Superior temporal gyrus (tissue), 1 donor: Measurements from ENCODE around the gene KPNA6.
"Not testable (repeated sequence)": the region's sequence is repeated elsewhere in the genome, so short reads cannot be mapped to it uniquely, and the experiment has no call there.

Experiments used
- DNase-seq: peaks from one replicate; pipeline ENCODE4 v3.0.0-alpha.2; 2016; ENCODE audit errors: extremely low spot score

The KPNA6 gene

GRCh38 chr1:32107742-32108661 lies at the start of gene KPNA6:
KPNA6 (plus strand) TSS chr1:32108056; CDS start chr1:32108131, 75 bp downstream.
- DNase-seq = peak; percentile 98

- no peak for DNase-seq
These were observed 46.9 kb upstream of the KPNA6 start for GRCh38 chr1:32060914-32061313.

DNA sequence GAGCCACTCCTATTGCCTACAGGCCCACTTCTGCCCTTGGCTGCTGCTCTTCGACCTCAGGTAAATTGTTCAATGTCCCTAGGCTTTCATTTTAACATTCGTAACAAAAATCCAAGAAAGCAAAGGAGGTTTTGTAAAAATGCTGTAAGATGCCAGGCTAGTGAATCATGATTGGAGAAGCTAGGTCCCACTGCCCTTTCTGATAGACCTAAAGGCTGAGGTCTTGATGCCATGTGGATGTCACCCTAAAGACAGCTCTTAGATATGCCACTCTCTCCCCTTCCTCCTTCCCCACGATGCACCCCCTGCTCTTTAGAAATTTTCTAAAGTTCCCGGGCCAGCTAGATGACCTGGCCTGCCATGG lies 45.0 kb upstream of the KPNA6 start:
- DNase-seq = no peak

DNA sequence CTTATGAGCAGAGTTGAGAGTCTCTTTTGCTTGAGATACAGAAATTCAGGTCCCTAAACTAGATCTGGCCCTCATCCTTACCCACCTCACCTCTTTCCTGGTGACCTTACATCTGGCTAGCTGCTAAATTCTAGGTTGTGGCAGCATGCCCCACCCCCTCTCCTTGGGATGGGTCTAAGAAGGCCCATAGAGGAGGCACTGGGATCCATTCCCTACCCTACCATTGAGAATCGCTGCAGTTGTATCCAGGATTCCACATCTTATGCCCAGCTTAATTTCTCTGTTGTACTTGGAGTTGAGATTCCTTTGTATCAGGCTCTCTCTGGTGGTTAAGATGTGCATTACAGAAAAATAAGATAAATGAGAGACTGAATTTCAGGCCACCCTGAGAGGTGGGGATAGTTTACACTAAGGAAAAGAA lies 44.6 kb upstream of the KPNA6 start:
- DNase-seq = peak; percentile 87

- not testable (repeated sequence) for DNase-seq
These were observed 42.0 kb upstream of the KPNA6 start for GRCh38 chr1:32065613-32066488.

GRCh38 chr1:32066489-32066873 lies 41.4 kb upstream of the KPNA6 start:
- peak; percentile 62 for DNase-seq

DNA sequence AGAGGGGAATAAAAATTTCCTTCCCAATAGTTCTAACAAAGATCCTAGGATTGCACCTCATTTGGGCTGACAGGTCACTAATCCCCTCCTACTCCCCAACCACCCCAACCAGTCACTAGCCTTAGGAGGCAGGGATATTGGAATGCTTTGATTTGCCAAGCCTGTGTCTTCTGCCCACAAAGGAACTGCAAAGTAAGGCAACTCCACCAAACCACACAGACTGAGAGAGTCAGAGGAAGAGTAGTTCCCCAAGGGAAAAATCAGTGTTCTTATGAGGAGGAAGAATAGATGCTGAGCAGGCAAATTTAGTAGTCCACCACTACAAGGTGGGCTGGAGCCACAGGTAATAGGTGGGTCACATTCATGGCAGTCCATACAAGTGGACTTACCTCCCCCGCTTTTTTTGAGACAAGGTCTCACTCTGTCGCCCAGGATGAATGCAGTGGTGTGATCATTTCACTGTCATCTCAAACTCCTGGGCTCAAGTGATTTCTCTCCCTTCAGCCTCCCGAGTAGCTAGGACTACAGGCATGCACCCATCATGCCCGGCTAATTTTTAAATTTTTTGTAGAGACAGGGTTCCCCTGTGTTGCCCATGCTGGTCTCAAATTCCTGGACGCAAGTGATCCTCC lies 38.8 kb upstream of the KPNA6 start:
- DNase-seq = no peak

GRCh38 chr1:32071758-32072621 lies 35.9 kb upstream of the KPNA6 start:
- no peak for DNase-seq

- peak; percentile 94 for DNase-seq
These were observed 35.1 kb upstream of the KPNA6 start, which contains the start of gene TMEM39B for GRCh38 chr1:32072622-32073298. TMEM39B (plus strand) TSS chr1:32072939; CDS start chr1:32073048, 109 bp downstream.

DNA sequence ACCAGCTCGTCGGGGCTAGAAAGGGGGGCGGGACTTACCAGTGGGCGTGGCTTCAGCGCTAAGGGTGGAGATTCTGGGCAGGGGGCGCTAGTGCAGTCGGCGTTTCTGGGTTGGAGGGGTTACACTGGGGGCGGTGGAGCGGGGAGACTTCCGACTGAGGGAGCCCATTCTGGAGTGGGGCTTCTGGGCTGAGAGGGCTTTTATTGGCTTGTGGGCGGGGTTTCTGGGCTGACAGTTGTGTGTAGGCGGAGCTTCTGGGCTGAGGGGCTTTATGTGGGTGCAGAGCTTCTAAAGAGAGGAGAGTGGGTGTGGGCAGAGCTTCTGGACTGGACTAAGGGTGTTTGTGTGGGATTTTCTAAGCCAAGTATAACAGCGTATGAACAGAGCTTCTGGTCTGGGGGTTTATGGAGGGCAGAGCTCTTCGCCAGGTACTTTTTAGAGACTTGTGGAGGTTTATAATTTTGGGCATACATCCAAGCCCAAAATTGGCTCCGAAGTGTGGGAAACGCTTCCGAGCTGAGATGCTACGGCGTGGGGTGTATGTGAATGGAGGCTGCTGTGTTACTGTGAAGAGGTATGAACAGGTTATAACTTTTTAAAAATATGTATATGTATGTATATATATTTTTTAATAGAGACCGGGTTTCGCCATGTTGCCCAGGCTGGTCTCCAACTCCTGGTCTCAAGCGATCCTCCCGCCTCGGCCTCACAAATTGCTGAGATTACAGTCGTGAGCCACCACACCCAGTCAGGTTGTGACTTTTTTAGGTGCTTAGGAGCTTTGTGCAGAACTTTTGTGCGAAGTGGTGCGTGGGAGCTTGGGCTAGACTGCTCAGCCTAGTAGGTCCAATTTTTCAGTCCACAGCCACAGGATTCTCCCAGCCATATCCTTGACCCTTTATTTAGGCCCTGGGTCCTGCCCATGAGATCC lies 34.3 kb upstream of the KPNA6 start:
- DNase-seq = peak; percentile 46

DNA sequence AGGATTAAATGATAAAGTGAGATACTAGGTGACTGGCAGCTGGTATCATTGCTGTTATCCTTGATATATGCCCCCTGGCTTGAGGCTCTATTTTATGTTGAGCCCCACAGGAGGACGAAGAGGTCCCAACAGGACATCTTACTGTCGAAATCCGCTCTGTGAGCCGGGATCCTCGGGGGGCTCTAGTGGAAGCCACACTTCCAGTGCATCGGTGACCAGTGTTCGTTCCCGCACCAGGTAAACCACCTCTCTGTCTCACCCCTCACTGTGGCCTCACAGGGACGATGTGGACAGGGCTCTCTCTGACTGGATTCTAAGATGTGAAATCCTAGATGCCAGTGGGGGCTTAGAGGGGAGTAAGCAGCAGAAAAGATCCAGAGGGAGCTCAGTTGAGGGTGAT lies 33.0 kb upstream of the KPNA6 start:
- no peak for DNase-seq

DNA sequence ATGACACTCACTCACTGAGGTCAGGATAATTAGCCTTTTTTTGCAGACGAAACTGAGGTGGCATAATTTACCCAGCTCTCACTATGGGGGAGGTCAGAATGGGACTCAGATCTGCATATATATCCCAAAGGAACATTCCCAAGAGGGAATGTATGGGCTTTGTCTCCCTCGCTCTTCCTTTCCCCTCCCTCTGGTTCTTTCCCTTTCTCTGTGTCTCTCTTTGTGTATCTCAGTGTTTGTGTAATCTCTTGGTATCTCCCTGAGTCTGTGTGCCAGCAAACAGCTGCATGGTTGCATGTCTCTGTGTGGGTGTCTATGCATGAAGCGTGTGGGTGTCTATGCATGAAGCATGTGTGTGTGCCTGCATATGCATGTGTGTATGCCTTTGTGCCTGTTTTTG lies 30.4 kb upstream of the KPNA6 start:
- DNase-seq = no peak

GRCh38 chr1:32082022-32082421 lies 25.8 kb upstream of the KPNA6 start:
- no peak for DNase-seq

GRCh38 chr1:32086381-32086780 lies 21.5 kb upstream of the KPNA6 start:
- not testable (repeated sequence) for DNase-seq

DNA sequence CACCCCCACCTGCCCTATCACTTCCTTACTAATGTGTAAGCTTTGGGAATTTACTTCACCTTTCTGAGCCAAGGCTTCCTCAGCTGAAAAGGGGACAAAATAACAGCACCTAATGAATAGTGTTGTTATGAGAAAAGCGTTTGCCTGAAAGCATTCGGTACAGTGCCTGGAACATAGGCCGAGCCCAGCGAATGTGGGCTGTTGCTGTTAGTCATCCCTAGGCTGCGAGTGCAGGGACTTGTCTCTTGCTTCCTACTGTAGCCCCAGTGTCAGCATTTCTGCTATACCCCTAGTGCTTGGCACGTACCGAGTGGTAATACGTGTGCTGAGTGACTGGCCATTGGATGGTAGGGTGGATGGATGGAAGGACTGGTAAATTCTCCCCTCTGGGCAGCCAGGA lies 16.7 kb upstream of the KPNA6 start:
- no peak for DNase-seq

DNA sequence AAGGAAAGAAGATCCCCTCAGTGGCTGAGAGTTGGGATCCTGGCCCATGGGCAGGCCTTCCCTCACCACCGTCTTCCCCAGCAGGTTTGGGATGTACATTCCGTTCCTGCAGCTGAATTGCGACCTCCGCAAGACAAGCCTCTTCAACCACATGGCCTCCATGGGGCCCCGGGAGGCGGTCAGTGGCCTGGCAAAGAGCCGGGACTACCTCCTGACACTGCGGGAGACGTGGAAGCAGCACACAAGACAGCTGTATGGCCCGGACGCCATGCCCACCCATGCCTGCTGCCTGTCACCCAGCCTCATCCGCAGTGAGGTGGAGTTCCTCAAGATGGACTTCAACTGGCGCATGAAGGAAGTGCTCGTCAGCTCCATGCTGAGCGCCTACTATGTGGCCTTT lies 16.3 kb upstream of the KPNA6 start:
- no peak for DNase-seq

GRCh38 chr1:32094746-32095521 lies 12.9 kb upstream of the KPNA6 start:
- no peak for DNase-seq

DNA sequence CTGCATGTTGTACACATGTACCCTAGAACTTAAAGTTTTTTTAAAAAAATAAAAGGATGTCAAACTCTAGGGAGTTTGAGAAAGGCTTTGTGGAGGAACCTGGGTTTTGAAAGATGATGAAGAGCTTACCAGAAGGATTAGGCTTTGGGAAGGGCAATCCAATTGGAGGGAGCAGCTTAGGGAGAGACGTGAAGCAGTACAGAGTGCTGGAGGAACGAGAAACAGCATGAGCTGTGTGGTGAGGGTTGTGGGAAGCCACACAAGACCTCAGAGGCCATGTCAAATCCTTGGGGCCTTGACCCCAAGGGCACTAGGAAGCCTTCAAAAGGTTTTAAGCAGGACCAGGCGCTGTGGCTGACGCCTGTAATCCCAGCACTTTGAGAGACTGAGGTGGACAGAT lies 8.4 kb upstream of the KPNA6 start:
- no peak for DNase-seq

GRCh38 chr1:32100359-32100758 lies 7.5 kb upstream of the KPNA6 start:
- no peak for DNase-seq
